GM19193 (cell line): ENCODE measurements around the gene NECTIN1.

Experiments
- POLR2A ChIP-seq: IDR thresholded peaks from 4 replicates; pipeline ENCODE4 v1.6.1; 2011; ENCODE audit not compliant: insufficient read depth, insufficient read length; ENCODE audit errors: extremely low read depth

The NECTIN1 gene

GRCh38 chr11:119629085-119629484, 99.9 kb downstream of the NECTIN1 start:
- no peak for TF ChIP-seq POLR2A

- no peak for TF ChIP-seq POLR2A
Observed at GRCh38 chr11:119627286-119627685, 101.7 kb downstream of the NECTIN1 start.

GRCh38 chr11:119626871-119627270, 102.1 kb downstream of the NECTIN1 start:
- TF ChIP-seq POLR2A: no peak

- no peak for TF ChIP-seq POLR2A
Observed at GRCh38 chr11:119626197-119626841, 102.7 kb downstream of the NECTIN1 start.

GRCh38 chr11:119625206-119625978, 103.6 kb downstream of the NECTIN1 start:
- no peak for TF ChIP-seq POLR2A

- no peak for TF ChIP-seq POLR2A
Observed at GRCh38 chr11:119624629-119625028, 104.4 kb downstream of the NECTIN1 start.

GRCh38 chr11:119624102-119624615, 104.8 kb downstream of the NECTIN1 start:
- TF ChIP-seq POLR2A: no peak

GRCh38 chr11:119623682-119624081, 105.3 kb downstream of the NECTIN1 start:
- TF ChIP-seq POLR2A: no peak

GRCh38 chr11:119622454-119623143, 106.4 kb downstream of the NECTIN1 start:
- no peak for TF ChIP-seq POLR2A

GRCh38 chr11:119619665-119620064, 109.3 kb downstream of the NECTIN1 start:
- TF ChIP-seq POLR2A: no peak

- no peak for TF ChIP-seq POLR2A
Observed at GRCh38 chr11:119618208-119618909, 110.6 kb downstream of the NECTIN1 start.

GRCh38 chr11:119617340-119617713, 111.7 kb downstream of the NECTIN1 start:
- no peak for TF ChIP-seq POLR2A

GRCh38 chr11:119616586-119617339, 112.2 kb downstream of the NECTIN1 start:
- no peak for TF ChIP-seq POLR2A

GRCh38 chr11:119615882-119616196, 113.2 kb downstream of the NECTIN1 start:
- no peak for TF ChIP-seq POLR2A
